HG02678 (cell line): ENCODE measurements around the gene SEC11A.
A peak's percentile ranks its signal among the peaks of the same experiment; 100 is the strongest.
"Not testable (repeated sequence)": the region's sequence is repeated elsewhere in the genome, so short reads cannot be mapped to it uniquely, and the experiment has no call there.

Experiments used
- ATAC-seq: cut with Tn5 transposase; IDR thresholded peaks from one replicate; pipeline ENCODE4 v1.9.1; 2021; ENCODE audit warnings: mild to moderate bottlenecking, moderate library complexity; ENCODE audit not compliant: unreplicated experiment

The SEC11A gene

DNA sequence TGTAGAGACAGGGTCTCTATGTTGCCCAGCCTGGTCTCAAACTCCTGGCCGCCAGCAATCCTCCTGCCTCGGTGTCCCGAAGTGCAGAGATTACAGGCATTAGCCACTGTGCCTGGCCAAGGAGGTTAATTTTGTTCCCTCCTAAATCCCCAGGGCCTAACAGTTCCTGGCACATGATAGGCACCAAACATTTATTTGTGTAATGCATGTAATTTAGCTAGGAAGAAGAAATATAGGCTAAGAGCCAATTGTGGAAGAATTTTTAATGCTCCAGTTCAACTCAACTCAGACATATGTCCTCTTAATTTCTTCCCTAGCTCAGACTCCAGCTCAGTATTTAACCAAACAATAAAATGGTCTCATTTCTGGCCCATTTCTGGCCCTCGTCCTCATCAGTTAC, 24.8 kb upstream of the SEC11A start:
- ATAC-seq: no peak

- ATAC-seq: no peak
Measured at GRCh38 chr15:84737005-84737404, 21.1 kb upstream of the SEC11A start.

GRCh38 chr15:84736375-84736774, 20.4 kb upstream of the SEC11A start:
- peak; percentile 60 for ATAC-seq

DNA sequence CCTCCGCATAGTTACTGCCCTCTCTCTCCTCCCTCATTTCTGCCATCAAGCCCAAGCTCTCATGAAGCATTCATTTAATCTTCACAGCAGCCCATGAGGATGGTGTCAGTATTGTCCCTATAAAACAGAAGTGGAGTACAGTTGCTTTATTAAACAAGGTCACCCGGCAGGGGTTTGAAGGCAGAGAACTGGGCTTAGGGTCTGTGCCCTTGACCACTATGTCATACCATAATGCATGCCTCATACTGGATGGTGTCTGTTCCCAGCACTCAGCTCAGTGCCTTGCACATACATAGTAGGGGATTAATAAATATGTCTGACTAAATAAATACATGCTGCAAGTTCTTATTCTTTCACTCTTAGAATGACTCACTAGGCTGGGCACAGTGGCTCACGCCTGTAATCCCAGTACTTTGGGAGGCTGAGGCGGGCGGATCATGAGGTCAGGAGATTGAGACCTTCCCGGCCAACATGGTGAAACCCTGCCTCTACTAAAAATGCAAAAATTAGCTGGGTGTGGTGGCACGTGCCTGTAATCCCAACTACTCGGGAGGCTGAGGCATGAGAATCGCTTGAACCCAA, 19.6 kb upstream of the SEC11A start:
- peak; percentile 35 for ATAC-seq

DNA sequence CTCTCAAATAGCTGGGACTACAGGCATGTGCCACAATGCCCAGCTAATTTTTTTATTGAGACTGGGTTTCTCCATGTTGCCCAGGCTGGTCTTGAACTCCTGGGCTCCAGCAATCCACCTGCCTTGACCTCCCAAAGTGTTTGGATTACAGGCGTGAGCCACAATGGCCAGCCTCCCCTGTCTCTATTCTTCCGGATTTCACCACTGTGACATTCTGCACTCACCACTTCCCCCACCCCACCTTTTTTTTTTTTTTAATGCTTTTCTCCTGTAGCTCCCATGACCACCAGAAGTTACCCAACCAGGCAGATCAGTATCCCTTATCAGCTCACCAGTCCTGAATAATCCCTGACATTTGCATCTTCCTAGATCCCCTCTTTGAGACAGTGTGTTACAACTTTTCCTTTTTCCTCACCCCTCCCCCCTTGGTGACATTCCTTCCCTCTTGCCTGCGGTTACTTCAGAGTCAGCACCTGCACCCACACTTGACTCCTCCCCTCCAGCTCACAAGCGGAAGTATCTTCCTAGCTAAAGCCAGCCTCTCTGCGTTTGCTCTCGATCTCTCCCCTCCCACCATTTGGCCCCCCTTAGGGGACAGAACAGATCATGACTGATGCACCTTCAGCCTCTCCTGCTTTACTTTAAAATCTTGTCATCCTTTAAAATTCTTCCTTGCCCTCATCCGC, 19.0 kb upstream of the SEC11A start:
- peak; percentile 59 for ATAC-seq

DNA sequence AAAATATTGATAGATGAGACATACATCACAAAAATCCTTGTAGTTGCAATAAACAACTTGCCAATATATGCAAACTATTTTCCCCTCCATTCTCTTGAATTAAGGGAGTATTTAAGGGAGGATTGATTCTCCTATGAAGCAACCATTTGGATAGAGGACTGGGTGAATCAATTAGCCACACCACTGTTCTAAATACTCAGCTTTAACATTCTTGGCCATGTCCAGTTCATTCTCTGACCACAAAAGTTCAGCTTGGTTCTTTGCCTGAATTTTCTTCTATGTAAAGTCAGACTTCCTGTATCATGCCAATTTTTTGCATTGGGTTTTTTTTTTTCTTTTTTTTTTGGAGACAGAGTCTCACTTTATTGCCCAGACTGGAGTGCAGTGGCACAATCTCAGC, 15.8 kb upstream of the SEC11A start:
- ATAC-seq: no peak

GRCh38 chr15:84727429-84727828, 11.5 kb upstream of the SEC11A start:
- ATAC-seq: no peak

DNA sequence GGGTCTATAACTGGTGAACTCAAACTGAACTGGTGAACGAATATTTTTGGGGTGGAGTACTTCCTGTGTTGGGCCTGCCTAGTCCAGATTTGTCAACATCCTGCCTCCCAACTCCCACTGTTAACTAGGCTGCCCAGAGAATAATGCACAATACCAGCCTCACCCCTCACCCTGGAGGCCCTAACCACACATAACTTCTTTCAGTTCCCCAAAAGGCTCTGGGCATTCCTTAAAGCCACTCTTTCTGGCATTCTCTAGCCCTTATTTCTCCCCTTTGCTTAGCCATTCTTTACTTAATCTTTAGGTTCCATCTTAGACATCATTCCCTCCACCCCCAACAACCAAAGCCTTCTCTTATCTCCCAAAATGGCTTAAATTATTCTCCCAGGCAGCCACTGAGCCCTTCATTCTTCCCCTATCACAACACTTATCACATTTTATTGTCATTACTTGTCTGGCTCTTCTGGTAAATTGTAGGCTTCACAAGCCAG, 9.1 kb upstream of the SEC11A start:
- ATAC-seq: no peak

GRCh38 chr15:84722628-84723027, 6.7 kb upstream of the SEC11A start:
- ATAC-seq: no peak

- ATAC-seq: no peak
Measured at GRCh38 chr15:84721371-84721770, 5.4 kb upstream of the SEC11A start.

GRCh38 chr15:84715441-84716035, 401 bp downstream of the SEC11A start:
- ATAC-seq: peak; percentile 2

GRCh38 chr15:84714821-84715220, 1.1 kb downstream of the SEC11A start:
- ATAC-seq: no peak

DNA sequence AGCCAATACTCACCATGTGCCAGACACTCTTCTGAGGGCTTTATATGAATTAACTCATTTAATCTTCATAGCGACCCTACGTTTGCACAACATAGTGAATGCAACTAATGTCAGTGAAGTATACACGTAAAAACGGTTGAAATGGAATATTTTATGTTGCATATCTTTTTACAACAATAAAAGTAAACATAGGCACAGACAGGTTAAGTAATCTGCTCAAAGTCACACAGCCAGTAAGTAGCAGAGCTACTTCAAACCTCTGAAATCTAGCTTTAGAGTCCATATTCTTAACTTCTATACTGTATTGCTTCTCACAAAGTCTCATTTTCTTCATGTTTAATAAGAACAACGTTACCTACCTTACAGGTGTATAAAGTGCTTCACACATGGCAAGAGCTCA, 1.6 kb downstream of the SEC11A start:
- ATAC-seq: no peak

GRCh38 chr15:84703808-84704207, 12.1 kb downstream of the SEC11A start:
- ATAC-seq: no peak

DNA sequence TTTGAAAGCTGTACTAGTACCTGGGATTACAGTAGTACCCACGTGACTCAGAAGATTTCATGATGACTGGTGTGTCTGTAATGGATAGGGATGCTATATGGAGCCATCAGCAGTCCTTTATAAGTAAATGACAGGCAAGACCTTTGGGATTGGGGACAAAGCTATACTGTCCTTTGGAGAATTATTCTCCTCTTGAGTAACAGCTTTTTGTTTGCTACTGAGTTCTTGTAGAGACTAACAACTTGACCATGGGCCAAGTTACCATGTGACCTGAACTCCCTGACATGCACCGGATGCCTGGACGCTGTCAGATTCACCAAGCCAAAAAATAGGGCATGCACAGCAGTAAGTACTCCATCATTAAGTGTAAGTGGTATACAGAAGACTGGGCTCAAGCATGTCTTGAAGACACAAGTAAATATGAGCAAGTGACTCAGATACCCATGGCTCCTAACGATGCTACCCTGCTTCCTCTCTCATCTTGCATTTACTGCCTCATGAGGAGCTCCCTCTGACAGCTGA, 12.9 kb downstream of the SEC11A start:
- no peak for ATAC-seq

GRCh38 chr15:84699538-84700191, 16.3 kb downstream of the SEC11A start:
- ATAC-seq: no peak

GRCh38 chr15:84697236-84697990, 18.5 kb downstream of the SEC11A start:
- no peak for ATAC-seq

- no peak for ATAC-seq
Measured at GRCh38 chr15:84696757-84697156, 19.2 kb downstream of the SEC11A start.

GRCh38 chr15:84690342-84690741, 25.6 kb downstream of the SEC11A start:
- no peak for ATAC-seq

DNA sequence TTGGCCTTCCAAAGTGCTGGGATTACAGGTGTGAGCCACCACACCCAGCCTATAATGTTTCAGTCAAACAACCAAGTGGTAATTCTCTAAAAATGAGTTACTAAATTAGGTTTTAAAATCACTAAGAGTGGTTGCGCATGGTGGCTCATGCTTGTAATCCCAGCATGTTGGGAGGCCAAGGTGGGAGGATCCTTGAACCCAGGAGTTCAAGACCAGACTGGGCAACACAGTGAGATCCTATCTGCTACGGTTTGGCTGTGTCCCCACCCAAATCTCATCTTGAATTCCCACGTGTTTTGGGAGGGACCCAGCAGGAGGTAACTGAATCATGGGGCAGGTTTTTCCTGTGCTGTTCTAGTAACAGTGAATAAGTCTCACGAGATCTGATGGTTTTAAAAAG, 26.1 kb downstream of the SEC11A start:
- no peak for ATAC-seq

DNA sequence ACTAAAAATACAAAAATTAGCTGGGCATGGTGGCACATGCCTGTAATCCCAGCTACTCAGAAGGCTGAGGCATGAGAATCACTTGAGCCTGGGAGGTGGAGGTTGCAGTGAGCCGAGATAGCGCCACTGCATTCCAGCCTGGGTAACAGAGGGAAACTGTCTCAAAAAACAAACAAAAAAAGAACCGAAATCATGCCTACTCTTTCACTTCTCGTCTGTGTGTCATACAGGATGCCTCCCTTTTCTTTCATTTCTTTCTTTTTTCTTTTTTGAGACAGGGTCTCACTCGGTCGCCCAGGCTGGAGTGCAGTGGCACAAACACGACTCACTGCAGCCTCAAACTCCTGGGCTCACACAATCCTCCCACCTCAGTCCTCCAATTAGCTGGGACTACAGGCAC, 29.5 kb downstream of the SEC11A start:
- not testable (repeated sequence) for ATAC-seq
